ENCODE measurements around the gene PUS10.

PUS10 gene

GRCh38 chr2:60957643-60958042 is 60.4 kb downstream of the PUS10 start:
- ATAC-seq, result no peak
- TF ChIP-seq ESRRG (CRISPR knock-in tag; IDR thresholded peaks at IDR 0.05) (no peak), CSRNP3 (CRISPR knock-in tag; IDR thresholded peaks at IDR 0.05) (no peak), TSHZ2 (CRISPR knock-in tag; IDR thresholded peaks at IDR 0.05) (no peak), ZFP3 (CRISPR knock-in tag; IDR thresholded peaks at IDR 0.05) (no peak), ISL1 (CRISPR knock-in tag; IDR thresholded peaks at IDR 0.05) (no peak), ZNF70 (CRISPR knock-in tag; IDR thresholded peaks at IDR 0.05) (no peak), OSR1 (CRISPR knock-in tag; IDR thresholded peaks at IDR 0.05) (no peak), BACH2 (CRISPR knock-in tag; IDR thresholded peaks at IDR 0.05; ENCODE audit: borderline replicate concordance) (no peak), POU6F1 (CRISPR knock-in tag; IDR thresholded peaks at IDR 0.05; ENCODE audit: borderline replicate concordance, low read depth) (no peak), ZFP30 (CRISPR knock-in tag; IDR thresholded peaks at IDR 0.05) (no peak), GLIS3 (CRISPR knock-in tag; IDR thresholded peaks at IDR 0.05) (no peak), CREB5 (CRISPR knock-in tag; IDR thresholded peaks at IDR 0.05; ENCODE audit: low read depth) (no peak), PATZ1 (CRISPR knock-in tag; IDR thresholded peaks at IDR 0.05; ENCODE audit: borderline replicate concordance) (no peak), PPARA (CRISPR knock-in tag; IDR thresholded peaks at IDR 0.05; ENCODE audit: borderline replicate concordance) (no peak), ZC3H10 (CRISPR knock-in tag; IDR thresholded peaks at IDR 0.05) (no peak), ZNF8 (CRISPR knock-in tag; IDR thresholded peaks at IDR 0.05) (no peak), SNAI2 (CRISPR knock-in tag; IDR thresholded peaks at IDR 0.05) (no peak), CSDC2 (CRISPR knock-in tag; IDR thresholded peaks at IDR 0.05) (no peak)

- no peak for TF ChIP-seq TCF4 (CRISPR knock-in tag; IDR thresholded peaks at IDR 0.05; ENCODE audit: borderline replicate concordance)
- TF ChIP-seq ZC3H10 (CRISPR knock-in tag; IDR thresholded peaks at IDR 0.05), result no peak
- TF ChIP-seq TOX (CRISPR knock-in tag; IDR thresholded peaks at IDR 0.05; ENCODE audit: borderline replicate concordance), result no peak
- no peak for TF ChIP-seq ZNF8 (CRISPR knock-in tag; IDR thresholded peaks at IDR 0.05)
- no peak for TF ChIP-seq GLIS3 (CRISPR knock-in tag; IDR thresholded peaks at IDR 0.05)
- TF ChIP-seq RARB (CRISPR knock-in tag; IDR thresholded peaks at IDR 0.05), result no peak
- no peak for TF ChIP-seq OSR1 (CRISPR knock-in tag; IDR thresholded peaks at IDR 0.05)
- TF ChIP-seq ESRRG (CRISPR knock-in tag; IDR thresholded peaks at IDR 0.05), result no peak
- TF ChIP-seq PPARA (CRISPR knock-in tag; IDR thresholded peaks at IDR 0.05; ENCODE audit: borderline replicate concordance), result no peak
- no peak for TF ChIP-seq TSHZ2 (CRISPR knock-in tag; IDR thresholded peaks at IDR 0.05)
- TF ChIP-seq ARNTL (CRISPR knock-in tag; IDR thresholded peaks at IDR 0.05; ENCODE audit: borderline replicate concordance, low read depth), result no peak
- no peak for TF ChIP-seq ZFP3 (CRISPR knock-in tag; IDR thresholded peaks at IDR 0.05)
- no peak for TF ChIP-seq CSDC2 (CRISPR knock-in tag; IDR thresholded peaks at IDR 0.05)
- no peak for TF ChIP-seq PATZ1 (CRISPR knock-in tag; IDR thresholded peaks at IDR 0.05; ENCODE audit: borderline replicate concordance)
- TF ChIP-seq SNAI2 (CRISPR knock-in tag; IDR thresholded peaks at IDR 0.05), result no peak
- TF ChIP-seq CREB5 (CRISPR knock-in tag; IDR thresholded peaks at IDR 0.05; ENCODE audit: low read depth), result no peak
Measured at GRCh38 chr2:60957224-60957623, 60.8 kb downstream of the PUS10 start.

More at GRCh38 chr2:60957224-60957623, 60.8 kb downstream of the PUS10 start:
- no peak for ATAC-seq
